RPMI8226 (cell line): ENCODE data around the gene MROH8.

ENCODE experiments used
- DNase-seq: peaks from one replicate; pipeline ENCODE4 v3.0.0-alpha.2; 2015

MROH8 gene

GRCh38 chr20:37198932-37199660 lies 19.7 kb upstream of the MROH8 start:
- DNase-seq: no peak

GRCh38 chr20:37194621-37195417 lies 15.5 kb upstream of the MROH8 start:
- no peak for DNase-seq

GRCh38 chr20:37193821-37194220 lies 14.5 kb upstream of the MROH8 start:
- DNase-seq: no peak

GRCh38 chr20:37193226-37193625 lies 13.9 kb upstream of the MROH8 start:
- no peak for DNase-seq

GRCh38 chr20:37192137-37192854 lies 12.9 kb upstream of the MROH8 start:
- DNase-seq: peak; percentile 92

GRCh38 chr20:37190354-37191112 lies 11.2 kb upstream of the MROH8 start:
- DNase-seq: no peak

- no peak for DNase-seq
These were observed 10.2 kb upstream of the MROH8 start for GRCh38 chr20:37189416-37190016.

- DNase-seq: no peak
These were observed 9.4 kb upstream of the MROH8 start for GRCh38 chr20:37188787-37189186.

- peak; percentile 75 for DNase-seq
These were observed 6.3 kb upstream of the MROH8 start for GRCh38 chr20:37185686-37186085.

GRCh38 chr20:37179683-37180524 lies 556 bp upstream of the MROH8 start:
- DNase-seq: no peak

- no peak for DNase-seq
These were observed 6.5 kb downstream of the MROH8 start for GRCh38 chr20:37172836-37173235.

GRCh38 chr20:37166867-37167266 lies 12.5 kb downstream of the MROH8 start:
- DNase-seq: no peak

- no peak for DNase-seq
These were observed 14.3 kb downstream of the MROH8 start for GRCh38 chr20:37165031-37165430.

GRCh38 chr20:37163832-37164554 lies 15.4 kb downstream of the MROH8 start:
- DNase-seq: no peak

GRCh38 chr20:37162646-37163045 lies 16.7 kb downstream of the MROH8 start:
- no peak for DNase-seq

GRCh38 chr20:37161830-37162549 lies 17.4 kb downstream of the MROH8 start:
- no peak for DNase-seq

- no peak for DNase-seq
These were observed 18.7 kb downstream of the MROH8 start for GRCh38 chr20:37160683-37161082.

- no peak for DNase-seq
These were observed 21.1 kb downstream of the MROH8 start for GRCh38 chr20:37158248-37158647.

- no peak for DNase-seq
These were observed 23.4 kb downstream of the MROH8 start for GRCh38 chr20:37155987-37156386.

- DNase-seq: no peak
These were observed 24.6 kb downstream of the MROH8 start for GRCh38 chr20:37154684-37155298.
